VCaP (cell line): ENCODE measurements around the gene SLC38A5.
"Not testable (repeated sequence)": the region's sequence is repeated elsewhere in the genome, so short reads cannot be mapped to it uniquely, and the experiment has no call there.

Experiments used
- H3K27ac ChIP-seq: fragments of 450-650 bp; 2 replicates; pipeline ENCODE4 v1.5.1; 2017
- CTCF ChIP-seq: fragments of 450-650 bp; conservative IDR thresholded peaks from 2 replicates; pipeline ENCODE4 v1.5.1; 2017; ENCODE audit warnings: mild to moderate bottlenecking, moderate library complexity

SLC38A5 gene

GRCh38 chrX:48470110-48470832, at the start of gene SLC38A5:
SLC38A5 (minus strand) TSS chrX:48470260; CDS start chrX:48467924, 2,336 bp downstream.
- H3K27ac ChIP-seq = no peak within 1 kb of the TSS
- no peak for TF ChIP-seq CTCF

- H3K27ac ChIP-seq = not testable (repeated sequence)
These were observed 49.4 kb upstream of the SLC38A5 start for GRCh38 chrX:48519481-48519880.

- H3K27ac ChIP-seq = no peak overlapping the region
- no peak for TF ChIP-seq CTCF
These were observed 46.9 kb upstream of the SLC38A5 start for GRCh38 chrX:48516987-48517386.

- H3K27ac ChIP-seq = no peak overlapping the region
- no peak for TF ChIP-seq CTCF
These were observed 46.2 kb upstream of the SLC38A5 start for GRCh38 chrX:48516285-48516684.

GRCh38 chrX:48515842-48516241, 45.8 kb upstream of the SLC38A5 start:
- TF ChIP-seq CTCF = no peak
- H3K27ac ChIP-seq = no peak overlapping the region

GRCh38 chrX:48514868-48515460, 44.9 kb upstream of the SLC38A5 start:
- H3K27ac ChIP-seq = no peak overlapping the region
- TF ChIP-seq CTCF = no peak

- no peak overlapping the region for H3K27ac ChIP-seq
- no peak for TF ChIP-seq CTCF
These were observed 44.2 kb upstream of the SLC38A5 start for GRCh38 chrX:48514126-48514806.

- no peak overlapping the region for H3K27ac ChIP-seq
- no peak for TF ChIP-seq CTCF
These were observed 43.6 kb upstream of the SLC38A5 start for GRCh38 chrX:48513670-48514069.
